Upper lobe of left lung (tissue), 6 donors: ENCODE data around the gene VPS9D1. TPM values are rescaled to one million over a fixed set of nuclear protein-coding genes. Genes with fewer than 3 reads are reported as not detected.

Source experiments
- ATAC-seq, 2 donors: fragments of 200-7000 bp; cut with Tn5 transposase; one replicate each; pipeline ENCODE4 v1.9.1; 2022; ENCODE audit warnings: mild to moderate bottlenecking in 2 of 2, moderate library complexity in 2 of 2; ENCODE audit not compliant: low FRiP score in 2 of 2
- DNase-seq, 2 donors: peaks; one replicate each; pipeline ENCODE4 v3.0.0-alpha.2; 2019 to 2020
- H3K27ac ChIP-seq, 4 donors: fragments of 200-600 bp; sonication (generic); one replicate each; pipeline ENCODE4 v1.5.1; 2016 to 2019
- H3K27me3 ChIP-seq, 4 donors: fragments of 200-600 bp; sonication (generic); one replicate each; pipeline ENCODE4 v1.5.1; 2017 to 2019
- H3K36me3 ChIP-seq, 4 donors: fragments of 200-600 bp; sonication (generic); one replicate each; pipeline ENCODE4 v1.5.1; 2016 to 2019
- H3K4me1 ChIP-seq, 4 donors: fragments of 200-600 bp; sonication (generic); one replicate each; pipeline ENCODE4 v1.5.1; 2018 to 2019
- H3K4me3 ChIP-seq, 4 donors: fragments of 200-600 bp; sonication (generic); one replicate each; pipeline ENCODE4 v1.5.1; 2017 to 2019; ENCODE audit warnings: mild to moderate bottlenecking in 2 of 4, moderate library complexity in 1 of 4
- H3K9me3 ChIP-seq, 4 donors: fragments of 200-600 bp; sonication (generic); one replicate each; pipeline ENCODE4 v1.5.1; 2018 to 2019
- EP300 ChIP-seq, 4 donors: sonication (generic); formaldehyde crosslinking; IDR thresholded peaks; one replicate each; pipeline ENCODE4 v1.5.1; 2017; ENCODE audit warnings: antibody characterized with exemption in 4 of 4, control low read depth in 2 of 4
- POLR2A ChIP-seq, 4 donors: fragments of 450-650 bp; IDR thresholded peaks; one replicate each; pipeline ENCODE4 v1.5.1; 2016 to 2017; ENCODE audit warnings: antibody characterized with exemption in 4 of 4, mild to moderate bottlenecking in 2 of 4
- POLR2AphosphoS5 ChIP-seq, 2 donors: sonication (generic); formaldehyde crosslinking; IDR thresholded peaks; one replicate each; pipeline ENCODE4 v1.5.1; 2017; ENCODE audit warnings: antibody characterized with exemption in 2 of 2
- WGBS, 2 donors: methylation state at CpG; one replicate each; pipeline ENCODE4 v1.1.5; 2017 to 2018; 5-methylcytosine and 5-hydroxymethylcytosine counted together
- total RNA-seq, 6 donors: library from RNA; depleted of rRNA in 4 of 6; stranded (reverse); fragments of >200 nt in 4 of 6; gene quantifications; one replicate each; pipeline versions ENCODE4 v1.1.0 to v1.2.1, GENCODE V29; 2016 to 2021
- TF ChIP-seq, protein P1 (sequence below), 6 experiments: fragments of 450-650 bp in 4 of 6; fragments of 200-600 bp in 2 of 6; sonication (generic) in 2 of 6; IDR thresholded peaks; one replicate each; pipeline ENCODE4 v1.5.1; 2016 to 2019; ENCODE audit warnings: antibody characterized with exemption in 6 of 6
- donor health status: DM: no; HTN: no; CAD: no; lungs with moderate emphysema.
- donor health status: DM: no; HTN: yes; CAD: no; lungs with severe emphysema.

VPS9D1 gene
- total RNA-seq, 6 donors from 2014 or later = 7.4 to 45.1 (median 20.2) TPM

DNA sequence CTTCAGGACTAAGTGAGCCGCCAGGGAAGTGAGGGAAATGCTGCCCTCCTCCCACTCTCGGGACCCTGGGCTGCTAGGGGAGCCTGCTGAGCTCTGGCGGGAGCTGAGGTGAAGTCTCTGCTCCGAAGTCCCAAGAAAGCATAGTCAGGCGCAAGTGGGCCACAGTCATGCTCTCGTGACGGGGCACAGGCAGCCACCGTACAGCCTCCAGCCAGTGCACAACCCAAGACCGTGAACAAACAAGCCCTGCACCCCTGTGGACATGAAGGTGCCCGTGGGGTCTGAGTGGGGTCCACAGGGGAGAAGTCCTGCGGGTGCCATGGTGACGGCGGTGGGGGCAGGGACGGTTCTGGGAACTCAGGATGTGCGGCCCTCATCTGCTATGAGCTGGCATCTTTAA is 25.3 kb upstream of the VPS9D1 start:
- Histone ChIP-seq H3K36me3 (peaks cover 0 to 33% (median 16%) of the 10 kb centered on the region in 4 donors), H3K4me3 (no peak overlapping the region), H3K9me3 (no peaks in the 10 kb centered on the region), H3K27ac (no peak overlapping the region), H3K4me1 (peaks cover 0 to 5% (median 0%) of the 10 kb centered on the region in 4 donors), H3K27me3 (no peaks in the 10 kb centered on the region)
- no peak for DNase-seq
- 93 to 98% methylated on average over 3 to 10 of the region's 15 CpGs for WGBS, 2 donors
- TF ChIP-seq POLR2A (IDR thresholded peaks at IDR 0.05) = no peak
- ATAC-seq = no peak

DNA sequence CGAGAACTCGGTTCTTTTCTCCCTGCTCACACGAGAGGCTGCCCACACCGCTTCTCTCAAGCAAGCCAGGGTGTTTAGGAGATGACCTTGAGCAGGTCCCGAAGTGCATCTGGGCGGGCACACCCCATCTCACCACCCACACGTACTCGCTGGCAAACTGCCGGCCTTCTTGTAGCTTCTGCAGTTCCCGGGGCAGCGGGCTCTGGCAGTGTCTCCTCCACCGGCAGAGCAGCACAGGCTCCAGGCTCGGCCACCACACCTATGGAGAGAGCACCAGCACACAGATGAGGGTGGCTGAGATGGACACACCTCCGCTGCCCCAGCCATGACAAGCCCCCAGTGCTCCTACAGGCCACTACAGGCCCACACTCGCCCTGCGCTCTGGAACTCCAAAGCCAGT is 24.1 kb upstream of the VPS9D1 start:
- Histone ChIP-seq H3K4me1 (peaks cover 0 to 2% (median 0%) of the 10 kb centered on the region in 4 donors), H3K4me3 (no peak overlapping the region), H3K9me3 (no peaks in the 10 kb centered on the region), H3K36me3 (peaks cover 0 to 45% (median 24%) of the 10 kb centered on the region in 4 donors), H3K27ac (no peak overlapping the region), H3K27me3 (no peaks in the 10 kb centered on the region)
- 94 to 97% methylated on average over 12 to 16 of the region's 16 CpGs for WGBS, 2 donors
- ATAC-seq (peak in 1 of 2 donors; percentile 3), DNase-seq (no peak)
- TF ChIP-seq POLR2AphosphoS5 (IDR thresholded peaks at IDR 0.05) (no peak), EP300 (IDR thresholded peaks at IDR 0.05) (no peak), POLR2A (IDR thresholded peaks at IDR 0.05) (no peak)
- TF ChIP-seq, protein P1, sequence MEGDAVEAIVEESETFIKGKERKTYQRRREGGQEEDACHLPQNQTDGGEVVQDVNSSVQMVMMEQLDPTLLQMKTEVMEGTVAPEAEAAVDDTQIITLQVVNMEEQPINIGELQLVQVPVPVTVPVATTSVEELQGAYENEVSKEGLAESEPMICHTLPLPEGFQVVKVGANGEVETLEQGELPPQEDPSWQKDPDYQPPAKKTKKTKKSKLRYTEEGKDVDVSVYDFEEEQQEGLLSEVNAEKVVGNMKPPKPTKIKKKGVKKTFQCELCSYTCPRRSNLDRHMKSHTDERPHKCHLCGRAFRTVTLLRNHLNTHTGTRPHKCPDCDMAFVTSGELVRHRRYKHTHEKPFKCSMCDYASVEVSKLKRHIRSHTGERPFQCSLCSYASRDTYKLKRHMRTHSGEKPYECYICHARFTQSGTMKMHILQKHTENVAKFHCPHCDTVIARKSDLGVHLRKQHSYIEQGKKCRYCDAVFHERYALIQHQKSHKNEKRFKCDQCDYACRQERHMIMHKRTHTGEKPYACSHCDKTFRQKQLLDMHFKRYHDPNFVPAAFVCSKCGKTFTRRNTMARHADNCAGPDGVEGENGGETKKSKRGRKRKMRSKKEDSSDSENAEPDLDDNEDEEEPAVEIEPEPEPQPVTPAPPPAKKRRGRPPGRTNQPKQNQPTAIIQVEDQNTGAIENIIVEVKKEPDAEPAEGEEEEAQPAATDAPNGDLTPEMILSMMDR (IDR thresholded peaks at IDR 0.05) = no peak

DNA sequence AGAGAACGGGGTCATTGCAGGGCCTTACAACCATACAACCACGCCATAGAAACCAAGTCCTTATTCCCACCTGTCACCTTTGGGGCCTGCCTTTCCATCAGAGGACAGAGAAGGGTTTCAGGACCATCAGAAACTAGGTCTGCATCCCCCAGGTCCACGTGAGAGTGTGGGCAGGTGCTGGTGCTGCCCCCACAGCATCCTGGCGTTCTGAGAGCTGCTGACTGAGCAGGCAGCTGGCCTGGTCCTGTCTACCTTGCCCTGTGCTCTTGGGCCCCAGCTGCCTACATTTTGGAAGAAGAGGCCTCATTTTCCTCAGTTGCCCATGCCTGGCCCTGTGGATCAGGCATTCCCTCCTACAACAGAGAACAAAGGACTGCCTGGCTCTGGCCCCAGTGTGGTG is 22.2 kb upstream of the VPS9D1 start:
- TF ChIP-seq EP300 (IDR thresholded peaks at IDR 0.05) (no peak), POLR2AphosphoS5 (IDR thresholded peaks at IDR 0.05) (no peak), POLR2A (IDR thresholded peaks at IDR 0.05) (no peak)
- TF ChIP-seq, protein P1 (IDR thresholded peaks at IDR 0.05) = no peak
- Histone ChIP-seq H3K4me1 (no peaks in the 10 kb centered on the region), H3K36me3 (peaks cover 16 to 58% (median 40%) of the 10 kb centered on the region in 4 donors), H3K27me3 (no peaks in the 10 kb centered on the region), H3K9me3 (no peaks in the 10 kb centered on the region), H3K27ac (no peak overlapping the region), H3K4me3 (no peak overlapping the region)
- WGBS, 2 donors = 88 to 91% methylated on average over 4 of the region's 4 CpGs
- ATAC-seq (no peak), DNase-seq (no peak)

DNA sequence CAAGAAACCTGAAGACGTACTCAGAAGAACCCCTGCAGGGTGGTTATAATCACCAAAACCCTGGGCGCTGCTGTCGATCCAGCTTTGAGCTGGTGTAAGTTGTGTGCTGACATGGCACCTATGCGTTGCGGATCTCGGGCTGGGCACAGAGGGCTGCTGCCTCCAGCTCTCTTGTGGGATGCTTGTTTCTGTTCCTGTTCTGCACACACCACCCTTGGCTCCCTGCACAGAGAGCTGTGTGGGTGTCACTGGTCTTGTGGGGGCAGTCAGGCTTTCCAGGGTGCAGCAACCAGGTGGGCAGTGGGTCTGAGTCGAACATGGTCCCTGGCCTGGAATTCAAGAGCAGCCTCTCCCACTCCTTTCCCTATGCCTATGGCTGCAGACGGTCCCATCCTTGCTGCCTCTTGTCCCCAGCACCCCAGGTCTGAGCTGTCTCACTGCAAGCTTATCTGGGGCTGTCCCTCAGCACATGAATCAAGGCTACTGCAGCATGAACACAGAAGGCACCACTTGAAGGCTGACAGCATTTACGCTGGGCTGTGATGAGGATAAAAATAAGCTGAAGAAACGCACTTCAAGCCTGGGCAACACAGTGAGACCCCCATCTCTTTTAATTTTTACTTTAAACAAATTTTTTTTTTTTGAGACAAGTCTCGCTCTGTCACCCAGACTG is 20.8 kb upstream of the VPS9D1 start:
- H3K27me3 ChIP-seq = no peaks in the 10 kb centered on the region
- WGBS, 2 donors = 86 to 89% methylated on average over 7 to 11 of the region's 11 CpGs
- no peak for DNase-seq
- H3K27ac ChIP-seq = peak overlapping the region in 1 of 4 donors; percentile 27
- TF ChIP-seq, protein P1 (IDR thresholded peaks at IDR 0.05) = no peak
- TF ChIP-seq EP300 (IDR thresholded peaks at IDR 0.05) = no peak
- TF ChIP-seq POLR2AphosphoS5 (IDR thresholded peaks at IDR 0.05) = no peak
- no peak for TF ChIP-seq POLR2A (IDR thresholded peaks at IDR 0.05)
- ATAC-seq = peak in 1 of 2 donors; percentile 8
- no peak overlapping the region for H3K4me3 ChIP-seq
- peaks cover 26 to 61% (median 53%) of the 10 kb centered on the region in 4 donors for H3K36me3 ChIP-seq
- no peaks in the 10 kb centered on the region for H3K4me1 ChIP-seq
- no peaks in the 10 kb centered on the region for H3K9me3 ChIP-seq

DNA sequence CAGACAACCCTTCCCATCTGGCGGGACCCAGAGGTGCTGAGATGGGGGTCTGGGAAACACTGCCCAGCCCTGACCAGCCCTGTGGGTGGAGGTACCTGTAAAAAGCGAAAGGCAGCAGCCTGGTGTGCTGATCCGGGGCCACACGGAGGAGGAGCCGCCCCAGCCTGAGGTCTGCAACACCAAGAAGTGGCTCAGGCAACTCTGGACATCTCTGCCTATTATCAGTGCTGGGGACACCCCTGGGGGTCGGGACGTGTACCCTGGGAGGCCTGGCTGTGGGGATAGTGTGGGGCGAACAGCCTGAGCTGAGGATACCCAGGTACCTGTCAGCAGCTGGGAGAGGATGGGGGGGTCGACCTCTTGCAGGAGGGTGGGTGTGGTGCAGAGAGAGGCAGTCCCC is 18.7 kb upstream of the VPS9D1 start:
- H3K4me3 ChIP-seq = no peak overlapping the region
- TF ChIP-seq EP300 (IDR thresholded peaks at IDR 0.05) = no peak
- TF ChIP-seq POLR2A (IDR thresholded peaks at IDR 0.05) = no peak
- no peak for TF ChIP-seq POLR2AphosphoS5 (IDR thresholded peaks at IDR 0.05)
- no peaks in the 10 kb centered on the region for H3K4me1 ChIP-seq
- DNase-seq (no peak), ATAC-seq (no peak)
- H3K27ac ChIP-seq = no peak overlapping the region
- WGBS, 2 donors = 85 to 91% methylated on average over 6 to 9 of the region's 9 CpGs
- H3K36me3 ChIP-seq = peaks cover 40 to 72% (median 66%) of the 10 kb centered on the region in 4 donors
- H3K9me3 ChIP-seq = no peaks in the 10 kb centered on the region
- no peaks in the 10 kb centered on the region for H3K27me3 ChIP-seq
